Caco-2 (cell line): Measurements from ENCODE around the gene SHCBP1. TPM values are rescaled to one million over a fixed set of nuclear protein-coding genes. Genes with fewer than 3 reads are reported as not detected.
A peak's percentile ranks its signal among the peaks of the same experiment; 100 is the strongest.
"Not testable (repeated sequence)": the region's sequence is repeated elsewhere in the genome, so short reads cannot be mapped to it uniquely, and the experiment has no call there.

ENCODE experiments used
- BruUV-seq: library from RNA; stranded (reverse); fragments of 400-500 nt; replicated peaks from 2 replicates; lab custom pipeline; 2021; lab: Mats Ljungman, UMichigan
- CTCF ChIA-PET: fragments of 300-600 bp; sonication (Branson Sonifier 250); formaldehyde crosslinking; loops from one replicate; lab custom pipeline; 2022; ENCODE audit warnings: antibody characterized with exemption; lab: Charles Lee
- POLR2A ChIA-PET: fragments of 300-600 bp; sonication (Branson Sonifier 250); formaldehyde crosslinking; loops from one replicate; lab custom pipeline; 2022; ENCODE audit warnings: antibody characterized with exemption; lab: Charles Lee
- DNase-seq, 2 experiments: peaks; one replicate each; pipeline versions ENCODE4 v3.0.0 to v3.0.0-alpha.2; 2020 to 2022
- H3K27me3 ChIP-seq: replicated peaks from 2 replicates; pipeline ENCODE4 v1.6.0; 2011; ENCODE audit warnings: low read length; ENCODE audit not compliant: control insufficient read depth, insufficient read depth
- H3K36me3 ChIP-seq: 2 replicates; pipeline ENCODE4 v1.5.1; 2011; ENCODE audit warnings: low read length; ENCODE audit not compliant: control insufficient read depth, insufficient read depth
- H3K4me1 ChIP-seq: fragments of 250-450 bp; sonication (Bioruptor Pico); 2 replicates; pipeline ENCODE4 v1.5.1; 2020; ENCODE audit warnings: mild to moderate bottlenecking
- H3K4me3 ChIP-seq: 2 replicates; pipeline ENCODE4 v1.5.1; 2011; ENCODE audit warnings: low read depth, mild to moderate bottlenecking, control low read depth, low read length
- H3K9me3 ChIP-seq: fragments of 250-450 bp; sonication (Bioruptor Pico); 2 replicates; pipeline ENCODE4 v1.5.1; 2020; ENCODE audit warnings: mild to moderate bottlenecking, moderate library complexity
- H3K27ac Mint-ChIP-seq: one replicate; pipeline ENCODE4 v1.8.0; 2022; ENCODE audit warnings: mixed read lengths; ENCODE audit not compliant: unreplicated experiment
- H3K27me3 Mint-ChIP-seq: one replicate; pipeline ENCODE4 v1.8.0; 2022; ENCODE audit warnings: mixed read lengths; ENCODE audit not compliant: insufficient read depth, unreplicated experiment
- H3K36me3 Mint-ChIP-seq: one replicate; pipeline ENCODE4 v1.8.0; 2022; ENCODE audit warnings: mild to moderate bottlenecking, mixed read lengths; ENCODE audit not compliant: insufficient read depth, unreplicated experiment
- H3K4me1 Mint-ChIP-seq: one replicate; pipeline ENCODE4 v1.8.0; 2022; ENCODE audit warnings: low read depth, mixed read lengths; ENCODE audit not compliant: unreplicated experiment
- H3K4me3 Mint-ChIP-seq: one replicate; pipeline ENCODE4 v1.8.0; 2022; ENCODE audit warnings: mild to moderate bottlenecking, moderate library complexity, mixed read lengths; ENCODE audit not compliant: unreplicated experiment
- H3K9me3 Mint-ChIP-seq: one replicate; pipeline ENCODE4 v1.8.0; 2022; ENCODE audit warnings: mixed read lengths; ENCODE audit not compliant: unreplicated experiment
- CTCF ChIP-seq, 2 experiments: fragments of 200-600 bp in 1 of 2; IDR thresholded peaks; 1 replicate in 1 of 2; 2 replicates in 1 of 2; pipeline versions ENCODE4 v1.5.1 to v1.8.0; 2011 to 2022; ENCODE audit warnings: antibody characterized with exemption in 1 of 2, control low read depth in 1 of 2, inconsistent platforms in 1 of 2, low read depth in 1 of 2, low read length in 1 of 2, mild to moderate bottlenecking in 1 of 2, moderate library complexity in 1 of 2; ENCODE audit not compliant: insufficient read depth in 1 of 2, severe bottlenecking in 1 of 2, unreplicated experiment in 1 of 2
- intact Hi-C: fragments of 100-400 bp; cut with micrococcal nuclease; formaldehyde crosslinking; loops from one replicate; pipeline ENCODE4 v1.10.0; 2022; ENCODE audit not compliant: unreplicated experiment
- total RNA-seq: library from RNA; stranded (reverse); gene quantifications from 2 replicates; pipeline ENCODE4 v1.2.3, GENCODE V29; 2022

SHCBP1 gene
- total RNA-seq, 1 experiment from 2014 or later: 23.3 TPM

DNA sequence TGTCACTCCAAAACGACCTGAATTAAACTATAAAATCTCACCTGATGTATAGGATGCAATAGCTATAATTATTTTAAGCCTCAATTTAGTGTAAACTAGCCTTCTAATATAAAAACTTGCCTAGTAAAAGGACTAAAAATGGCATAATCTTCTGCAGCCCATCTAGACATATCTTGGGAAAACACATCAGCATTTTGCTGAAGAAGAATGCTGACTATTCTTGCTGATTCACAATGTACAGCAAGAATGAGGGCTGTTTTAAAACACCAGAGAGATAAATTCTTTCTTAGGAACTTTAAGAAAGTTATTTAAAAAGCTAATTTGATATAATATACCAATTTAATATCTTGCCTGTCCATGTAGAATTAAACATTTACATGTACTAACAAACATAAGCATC is 63.2 kb downstream of the SHCBP1 start:
- Histone ChIP-seq H3K4me3 (no peak overlapping the region), H3K27me3 (no peaks in the 10 kb centered on the region), H3K9me3 (no peaks in the 10 kb centered on the region), H3K4me1 (no peaks in the 10 kb centered on the region), H3K36me3 (no peaks in the 10 kb centered on the region)
- intact Hi-C loops: no loop called here
- ChIA-PET CTCF (interaction anchor here (0.7 kb wide), 1 partner anchor 16 kb away, joined by 8 read pairs; no protein-coding TSS in a partner anchor), POLR2A (no interaction called here)
- H3K4me1 Mint-ChIP-seq: peaks cover 4% of the 10 kb centered on the region
- DNase-seq: no peak
- H3K27me3 Mint-ChIP-seq: no peaks in the 10 kb centered on the region
- no TSS peak for BruUV-seq
- no peaks in the 10 kb centered on the region for H3K36me3 Mint-ChIP-seq
- no peak overlapping the region for H3K4me3 Mint-ChIP-seq
- no peaks in the 10 kb centered on the region for H3K9me3 Mint-ChIP-seq
- no peak overlapping the region for H3K27ac Mint-ChIP-seq
- TF ChIP-seq CTCF (IDR thresholded peaks at IDR 0.05; ENCODE audit: insufficient read depth in 1 of 2, low read depth in 1 of 2, low read length in 1 of 2, severe bottlenecking in 1 of 2, unreplicated experiment in 1 of 2): no peak

- H3K4me1 ChIP-seq: no peaks in the 10 kb centered on the region
- H3K36me3 ChIP-seq: no peaks in the 10 kb centered on the region
- peaks cover 4% of the 10 kb centered on the region for H3K4me1 Mint-ChIP-seq
- H3K27me3 ChIP-seq: no peaks in the 10 kb centered on the region
- H3K27ac Mint-ChIP-seq: no peak overlapping the region
- H3K36me3 Mint-ChIP-seq: no peaks in the 10 kb centered on the region
- H3K9me3 Mint-ChIP-seq: no peaks in the 10 kb centered on the region
- ChIA-PET POLR2A (no interaction called here), CTCF (no interaction called here)
- no peak overlapping the region for H3K4me3 ChIP-seq
- no peak overlapping the region for H3K4me3 Mint-ChIP-seq
- DNase-seq: no peak
- H3K27me3 Mint-ChIP-seq: no peaks in the 10 kb centered on the region
- no TSS peak for BruUV-seq
- no peak for TF ChIP-seq CTCF (IDR thresholded peaks at IDR 0.05; ENCODE audit: insufficient read depth in 1 of 2, low read depth in 1 of 2, low read length in 1 of 2, severe bottlenecking in 1 of 2, unreplicated experiment in 1 of 2)
- H3K9me3 ChIP-seq: no peaks in the 10 kb centered on the region
- intact Hi-C loops: no loop called here
These were observed 65.2 kb downstream of the SHCBP1 start for GRCh38 chr16:46555951-46556350.

GRCh38 chr16:46554435-46554834 is 66.7 kb downstream of the SHCBP1 start:
- H3K4me1 Mint-ChIP-seq, H3K9me3 ChIP-seq, H3K27ac Mint-ChIP-seq, H3K4me3 ChIP-seq, BruUV-seq, H3K36me3 ChIP-seq, CTCF ChIA-PET, POLR2A ChIA-PET, H3K9me3 Mint-ChIP-seq, H3K36me3 Mint-ChIP-seq, H3K27me3 Mint-ChIP-seq, H3K4me1 ChIP-seq, H3K27me3 ChIP-seq: not testable (repeated sequence)
- intact Hi-C loops: loop anchor here (1.0 to 5.0 kb wide), 2 partner anchors 53 to 248 kb away; no protein-coding TSS in a partner anchor
- TF ChIP-seq CTCF (IDR thresholded peaks at IDR 0.05; ENCODE audit: insufficient read depth in 1 of 2, low read depth in 1 of 2, low read length in 1 of 2, severe bottlenecking in 1 of 2, unreplicated experiment in 1 of 2): peak; percentile 70 to 92
- peak overlapping the region; percentile 36 for H3K4me3 Mint-ChIP-seq
- DNase-seq: peak; percentile 74 to 76
